HG03469 (cell line): Measurements from ENCODE around the gene MACF1.
"Not testable (repeated sequence)": the region's sequence is repeated elsewhere in the genome, so short reads cannot be mapped to it uniquely, and the experiment has no call there.

Experiments
- ATAC-seq: cut with Tn5 transposase; IDR thresholded peaks from one replicate; pipeline ENCODE4 v1.9.1; 2021; ENCODE audit warnings: mild to moderate bottlenecking, moderate library complexity, moderate number of reproducible peaks; ENCODE audit not compliant: unreplicated experiment

The MACF1 gene

DNA sequence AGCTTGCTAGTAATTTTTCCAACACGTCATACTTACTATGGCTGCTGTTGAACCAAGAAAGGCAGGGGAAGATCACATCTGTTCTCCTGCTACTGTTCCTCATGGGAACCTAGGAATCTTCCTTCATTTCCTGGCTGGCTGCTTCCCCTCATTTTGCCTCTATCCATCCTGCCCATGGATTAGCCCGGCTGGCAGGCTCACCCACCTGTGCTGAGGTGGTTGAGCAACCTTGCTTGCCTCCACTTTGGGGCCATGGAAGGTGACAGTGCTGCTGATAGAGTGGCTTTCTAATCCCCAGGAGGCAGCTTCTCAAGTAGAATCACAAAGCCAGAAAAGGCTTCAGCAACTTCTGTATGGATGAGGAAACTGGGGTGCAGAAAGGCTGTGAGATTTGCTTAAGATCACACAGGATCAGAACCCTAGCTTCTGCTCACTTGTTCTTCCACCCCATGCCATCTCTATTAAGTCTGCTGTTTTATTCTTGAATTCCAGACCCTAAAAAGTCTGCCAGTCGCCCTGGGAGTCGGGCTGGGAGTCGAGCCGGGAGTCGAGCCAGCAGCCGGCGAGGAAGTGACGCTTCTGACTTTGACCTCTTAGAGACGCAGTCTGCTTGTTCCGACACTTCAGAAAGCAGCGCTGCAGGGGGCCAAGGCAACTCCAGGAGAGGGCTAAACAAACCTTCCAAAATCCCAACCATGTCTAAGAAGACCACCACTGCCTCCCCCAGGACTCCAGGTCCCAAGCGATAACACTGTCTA lies 280.7 kb downstream of the MACF1 start:
- ATAC-seq = no peak

DNA sequence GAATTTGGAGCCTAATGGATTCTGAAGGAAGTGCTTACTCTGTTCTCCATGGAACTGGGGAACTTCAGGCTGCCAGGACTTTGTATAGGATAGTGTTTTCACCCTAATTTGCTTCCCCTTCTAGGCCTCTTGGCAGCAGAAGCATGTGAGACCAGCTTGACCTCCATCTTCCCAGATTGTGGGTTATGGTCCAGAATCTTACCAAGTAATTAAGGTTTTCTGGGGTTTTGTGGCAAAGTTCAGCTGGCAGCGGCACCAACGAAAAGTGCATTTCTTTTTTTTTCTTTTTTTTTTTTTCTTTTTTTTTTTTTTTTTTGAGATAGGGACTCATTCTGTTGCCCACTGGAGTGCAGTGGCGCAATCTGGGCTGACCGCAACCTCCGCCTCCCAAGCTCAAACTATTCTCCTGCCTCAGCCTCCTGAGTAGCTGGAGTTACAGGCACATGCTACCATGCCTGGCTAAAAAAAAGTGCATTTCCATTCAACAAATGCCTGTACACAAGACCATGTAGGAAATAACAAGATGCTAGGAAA lies 283.6 kb downstream of the MACF1 start:
- ATAC-seq = no peak

DNA sequence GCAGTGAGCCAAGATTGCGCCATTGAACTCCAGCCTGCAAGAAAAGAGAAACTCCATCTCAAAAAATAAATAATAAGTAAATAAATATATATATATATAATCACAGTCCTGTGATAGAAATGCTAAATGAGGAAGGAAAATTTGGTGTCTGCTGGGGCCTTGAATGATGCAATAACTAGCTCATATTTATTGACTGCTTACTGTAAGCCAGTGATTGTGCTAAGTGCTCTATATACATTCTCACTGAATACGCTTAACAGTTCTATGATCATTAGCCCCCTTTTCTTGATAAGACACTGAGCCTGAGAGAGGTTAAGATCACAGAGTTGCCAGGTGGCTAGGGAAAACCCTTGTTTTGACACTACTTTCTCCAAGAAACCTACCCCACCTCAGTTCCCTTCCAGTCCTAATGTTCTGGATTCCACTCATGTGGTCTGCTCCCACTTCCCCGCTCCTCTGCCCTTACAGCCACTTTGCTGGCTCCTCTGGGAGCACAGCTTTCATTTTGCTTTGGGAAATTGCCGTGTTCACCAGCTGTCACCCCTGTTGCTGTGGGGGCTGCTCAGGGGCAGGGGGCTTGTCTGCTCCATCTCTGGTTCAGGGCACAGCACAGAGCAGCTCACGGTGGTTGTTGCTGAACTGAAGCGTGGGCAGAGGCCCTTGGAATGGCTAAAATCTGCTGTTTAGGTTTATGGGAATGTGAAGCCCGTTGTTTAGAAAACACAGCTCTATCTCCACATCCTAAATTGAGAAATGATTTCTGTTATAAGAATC lies 284.5 kb downstream of the MACF1 start:
- ATAC-seq = no peak

DNA sequence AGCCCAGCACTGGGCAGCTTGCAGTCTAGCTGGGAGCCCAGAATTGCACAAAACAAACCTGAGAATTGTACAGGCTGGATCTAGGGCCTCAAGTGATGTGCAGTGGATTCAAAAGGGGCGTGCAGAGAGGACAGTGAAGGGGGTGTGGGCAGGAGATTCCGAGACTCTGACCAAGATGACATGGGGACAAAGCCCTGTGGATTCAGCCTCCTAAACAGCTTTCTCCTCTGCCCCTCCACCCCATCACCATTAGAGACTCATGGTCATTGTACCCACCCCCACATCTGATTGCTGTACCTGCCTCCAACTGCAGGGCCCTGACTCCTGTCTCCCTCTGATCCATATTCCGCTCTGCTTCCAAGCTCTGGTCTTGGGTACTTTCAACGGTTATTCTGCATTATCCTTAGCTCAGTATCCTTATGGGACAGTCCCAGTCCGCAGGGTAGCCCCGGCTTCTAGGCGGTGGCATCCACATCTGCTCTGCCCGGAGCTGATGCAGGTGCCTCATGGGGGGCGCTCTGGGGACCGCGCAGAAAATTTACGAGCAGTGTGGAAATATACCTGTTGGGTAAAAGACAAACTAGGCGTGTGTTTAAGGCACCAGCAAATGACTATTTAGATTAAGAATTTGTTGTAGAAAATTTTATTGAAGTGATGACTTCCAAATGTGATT lies 285.2 kb downstream of the MACF1 start:
- no peak for ATAC-seq

DNA sequence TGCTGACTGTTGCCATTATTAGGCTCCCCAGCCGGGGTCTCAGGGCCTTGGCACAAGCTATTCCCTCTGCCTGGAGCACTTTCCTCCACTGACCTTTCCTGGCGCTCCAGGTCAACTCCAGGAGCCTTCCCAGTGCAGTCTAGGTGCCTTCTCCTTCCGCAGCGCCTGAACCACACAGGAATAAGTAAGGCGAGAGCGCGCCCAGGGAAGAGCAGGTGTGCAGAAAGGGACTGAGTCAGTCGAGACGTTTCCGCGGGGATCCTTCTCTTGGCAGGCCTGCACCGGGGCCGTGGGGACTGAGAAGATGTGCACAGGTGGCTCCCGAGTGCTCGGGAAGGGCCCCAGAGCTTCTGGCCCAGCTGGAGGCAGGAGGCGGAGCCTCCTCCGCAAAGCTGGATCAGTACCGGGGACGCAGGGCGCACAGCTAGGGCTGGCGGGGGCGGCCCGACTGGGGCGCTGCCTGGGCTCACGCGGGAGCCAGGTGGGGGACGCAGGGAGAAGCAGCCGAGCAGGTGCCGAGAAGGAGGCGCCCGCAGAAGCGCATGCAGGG lies 286.2 kb downstream of the MACF1 start:
- ATAC-seq = no peak

DNA sequence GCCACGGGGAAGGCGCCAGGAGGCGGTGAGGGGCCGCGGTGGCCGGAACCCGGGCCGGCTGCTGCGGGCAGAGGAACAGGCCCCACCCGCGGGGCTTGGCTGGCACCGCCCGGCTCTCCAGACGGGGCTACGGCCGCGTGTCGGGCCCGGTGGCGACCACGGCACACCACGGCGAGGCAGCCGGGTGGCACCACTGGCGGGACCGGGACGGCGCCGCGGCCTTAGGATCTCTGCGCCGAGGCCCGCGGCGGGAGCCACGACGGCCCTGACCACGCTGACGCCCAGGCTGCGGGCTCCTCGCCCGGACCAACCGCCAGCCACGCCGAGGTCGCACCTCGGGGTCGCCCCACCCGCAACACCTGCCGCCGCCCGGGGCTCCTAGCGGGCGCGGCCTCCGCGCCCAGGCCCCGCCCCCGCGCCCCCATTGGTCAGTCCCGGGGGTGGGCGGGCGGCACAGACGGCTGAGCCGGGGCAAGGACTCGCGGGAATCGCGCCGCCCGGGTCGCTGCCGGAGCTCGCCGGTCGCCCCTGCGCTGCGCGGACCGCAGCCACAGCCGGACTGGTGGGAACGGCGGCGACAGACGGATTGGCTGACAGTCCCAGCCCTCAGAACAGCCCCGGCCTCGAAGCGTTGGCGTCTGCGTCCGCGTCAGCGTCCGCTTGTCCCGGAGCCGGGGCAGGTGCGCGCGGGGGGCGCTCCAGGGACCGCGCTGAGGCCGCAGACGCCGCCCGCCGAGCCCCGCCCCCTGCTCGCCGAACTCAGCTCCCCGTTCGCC lies 286.8 kb downstream of the MACF1 start, which contains the start of gene BMP8A:
Gene BMP8A (plus strand): TSS at position 491 of the 776 bp plus-strand sequence. CDS start 356 bp downstream, outside the sequence.
- no peak for ATAC-seq

DNA sequence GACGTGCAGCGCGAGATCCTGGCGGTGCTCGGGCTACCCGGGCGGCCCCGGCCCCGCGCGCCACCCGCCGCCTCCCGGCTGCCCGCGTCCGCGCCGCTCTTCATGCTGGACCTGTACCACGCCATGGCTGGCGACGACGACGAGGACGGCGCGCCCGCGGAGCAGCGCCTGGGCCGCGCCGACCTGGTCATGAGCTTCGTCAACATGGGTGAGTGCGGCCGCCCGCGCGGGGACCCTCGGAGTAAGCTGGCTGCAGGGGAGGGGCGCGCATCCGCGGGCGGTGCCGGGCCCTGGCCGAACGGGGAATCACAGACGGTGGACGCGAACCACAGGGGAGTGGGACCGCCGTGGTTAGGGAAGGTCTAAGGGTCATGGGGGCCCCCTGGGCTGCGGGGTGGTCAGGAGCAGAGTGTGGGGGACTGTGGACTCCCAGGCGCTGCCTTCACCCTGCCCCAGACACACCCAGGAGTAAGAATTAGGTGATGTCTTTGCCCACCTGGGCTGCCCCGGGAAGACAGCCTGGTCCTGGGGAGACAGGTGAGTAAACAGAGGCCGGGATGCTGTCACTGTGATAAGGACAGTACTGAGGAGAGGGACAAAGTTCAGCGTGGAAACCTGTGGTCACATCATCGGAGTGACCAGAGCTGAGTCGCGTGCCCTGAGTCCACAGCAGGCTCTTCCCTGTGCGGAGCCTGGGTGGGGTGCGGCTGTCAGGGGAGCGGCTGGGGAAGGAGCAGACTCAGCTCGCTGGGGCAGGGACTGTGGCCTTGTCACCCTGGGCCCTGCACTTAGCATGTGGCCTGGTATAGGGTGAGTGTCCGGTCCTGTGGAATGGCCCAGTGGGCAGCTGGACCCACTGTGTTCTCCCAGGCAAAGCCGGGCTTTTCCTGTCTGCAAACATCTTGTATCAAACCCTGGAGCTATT lies 287.9 kb downstream of the MACF1 start:
- ATAC-seq = not testable (repeated sequence)

DNA sequence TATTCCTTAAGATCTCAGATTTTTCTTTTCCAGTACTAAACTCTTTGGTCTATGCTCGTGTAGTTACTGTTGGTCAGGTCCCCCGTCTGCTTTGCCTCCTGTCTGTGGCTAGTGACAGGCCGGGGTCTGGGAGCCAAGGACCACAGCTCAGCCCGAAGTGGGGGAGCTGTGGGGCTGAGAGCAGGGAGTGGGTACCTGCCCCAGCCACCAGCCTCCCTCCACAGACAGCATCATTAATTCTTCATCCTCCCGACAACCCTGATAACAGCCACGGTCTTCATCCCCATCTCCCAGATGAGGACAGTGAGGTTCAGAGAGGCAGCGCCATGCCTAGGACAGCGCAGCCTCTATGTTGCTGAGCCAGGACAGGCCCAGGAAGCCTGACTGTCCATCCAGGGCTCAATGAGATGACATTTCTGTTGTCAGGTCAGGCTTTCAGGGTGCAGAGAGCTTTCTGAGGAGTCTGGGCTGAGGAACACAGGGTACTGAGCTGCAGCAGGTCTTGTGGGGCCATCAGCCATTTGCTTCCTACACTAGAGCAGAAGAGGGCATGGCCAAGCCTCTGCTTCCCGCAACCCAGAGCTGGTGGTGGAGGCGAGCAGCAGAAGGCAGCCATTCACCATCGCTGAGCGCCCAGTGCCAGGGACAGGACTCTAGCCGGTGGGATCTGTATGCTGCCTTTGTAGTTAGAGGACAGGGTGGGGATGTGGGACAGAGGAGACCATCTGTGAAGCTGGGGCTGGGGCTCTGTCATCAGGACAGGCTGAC lies 288.7 kb downstream of the MACF1 start:
- ATAC-seq = not testable (repeated sequence)

DNA sequence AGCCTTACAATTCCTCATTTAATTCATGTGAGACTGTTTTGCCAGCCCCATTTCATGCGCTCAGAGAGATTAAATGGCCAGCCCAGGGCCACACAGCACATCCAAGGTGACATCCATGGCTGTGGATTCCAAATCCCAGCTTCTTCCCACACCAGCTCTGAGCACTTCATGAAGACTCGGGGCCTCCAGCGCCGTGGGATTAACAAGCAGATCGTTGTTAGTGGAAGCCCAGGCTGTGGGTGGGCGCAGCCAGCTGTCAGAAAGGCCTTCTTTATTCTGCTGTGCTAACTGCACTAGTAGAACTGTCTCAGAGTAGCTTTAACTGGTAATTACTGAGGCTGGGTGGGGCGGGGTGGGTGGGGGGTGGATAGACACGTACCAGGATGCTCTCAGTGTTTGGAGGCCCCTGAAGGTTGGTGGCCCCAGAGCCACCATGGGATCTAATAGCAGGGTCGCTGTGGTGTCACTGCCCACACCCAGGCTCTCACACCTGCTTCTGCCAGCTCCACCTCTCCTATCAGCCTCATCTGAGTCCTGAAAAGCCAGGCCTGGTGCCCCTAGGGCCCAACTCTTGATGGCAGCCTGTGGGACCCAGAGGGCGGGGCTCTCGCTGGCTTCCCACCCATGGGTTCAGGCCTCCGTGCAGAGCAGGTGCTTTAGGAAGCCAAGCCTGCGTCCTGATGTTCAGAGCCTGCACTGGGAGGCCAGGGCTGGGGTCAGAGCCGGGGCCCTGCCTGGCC lies 290.3 kb downstream of the MACF1 start:
- no peak for ATAC-seq

DNA sequence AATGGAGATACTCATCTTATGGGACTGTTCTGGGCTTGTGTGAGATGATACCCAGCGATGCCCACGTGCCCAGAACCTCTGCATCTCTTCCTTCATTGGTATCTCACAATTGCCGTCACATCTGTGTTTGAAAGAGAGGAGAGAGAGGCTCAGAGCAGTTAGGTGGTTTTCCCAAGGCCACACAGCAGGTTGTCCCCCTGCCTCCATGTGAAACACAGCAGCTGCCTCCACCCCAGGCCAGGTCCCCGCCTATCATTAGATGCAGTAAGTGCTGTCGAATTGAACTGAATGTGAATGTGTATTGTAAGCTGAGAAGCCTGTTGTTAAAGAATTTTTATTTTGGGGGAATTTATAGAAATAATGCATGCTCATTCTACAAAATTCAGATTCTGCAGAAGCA lies 292.0 kb downstream of the MACF1 start:
- not testable (repeated sequence) for ATAC-seq

DNA sequence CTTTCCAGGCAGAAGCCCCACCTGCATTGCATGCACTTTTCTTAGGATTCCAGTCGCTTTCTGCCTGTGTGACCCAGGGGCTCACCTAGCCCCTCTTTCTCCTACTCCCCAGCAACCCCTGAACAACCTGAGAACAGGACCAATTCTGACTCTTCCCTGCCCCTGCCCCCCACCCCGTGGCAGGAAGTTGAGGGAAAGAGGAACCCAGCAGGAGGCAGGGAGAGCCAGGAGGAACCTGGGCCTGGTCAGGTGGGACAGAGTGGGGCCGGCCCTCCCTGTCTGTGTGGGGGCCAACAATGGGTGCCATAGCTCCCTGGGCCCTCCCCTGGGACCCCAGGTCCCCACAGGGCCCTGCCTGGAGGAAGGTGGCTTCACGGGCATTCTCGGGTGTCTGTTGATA lies 293.1 kb downstream of the MACF1 start:
- ATAC-seq = no peak

DNA sequence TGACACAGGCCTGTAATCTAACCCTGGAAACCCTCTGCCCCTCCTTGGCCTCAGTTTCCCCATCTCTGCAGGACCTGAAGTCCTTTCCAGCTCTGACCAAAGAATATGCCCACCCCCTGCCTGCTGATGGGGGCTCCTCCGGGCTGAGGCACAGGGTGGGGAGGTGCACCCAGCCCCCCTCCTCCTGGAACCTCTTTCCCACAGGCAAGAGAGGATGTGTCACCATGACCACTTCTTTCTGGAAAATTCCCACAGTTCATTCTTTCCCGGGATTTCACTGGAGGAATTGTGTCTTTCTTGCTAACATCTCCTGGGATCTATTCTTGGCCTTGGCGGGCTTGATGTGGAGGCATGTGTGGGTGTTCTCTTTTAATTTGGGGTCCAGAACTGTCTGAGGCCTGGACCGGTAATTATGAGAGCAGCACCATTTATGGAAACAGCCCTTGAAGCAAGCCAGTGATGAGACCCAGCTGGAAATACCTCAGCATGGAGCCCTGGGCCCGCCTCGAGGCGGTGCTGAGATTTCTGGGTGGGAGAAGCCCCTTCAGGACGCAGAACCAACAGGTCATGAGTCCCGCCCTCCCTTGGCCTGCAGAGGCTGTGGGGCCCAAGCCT lies 293.7 kb downstream of the MACF1 start:
- not testable (repeated sequence) for ATAC-seq

DNA sequence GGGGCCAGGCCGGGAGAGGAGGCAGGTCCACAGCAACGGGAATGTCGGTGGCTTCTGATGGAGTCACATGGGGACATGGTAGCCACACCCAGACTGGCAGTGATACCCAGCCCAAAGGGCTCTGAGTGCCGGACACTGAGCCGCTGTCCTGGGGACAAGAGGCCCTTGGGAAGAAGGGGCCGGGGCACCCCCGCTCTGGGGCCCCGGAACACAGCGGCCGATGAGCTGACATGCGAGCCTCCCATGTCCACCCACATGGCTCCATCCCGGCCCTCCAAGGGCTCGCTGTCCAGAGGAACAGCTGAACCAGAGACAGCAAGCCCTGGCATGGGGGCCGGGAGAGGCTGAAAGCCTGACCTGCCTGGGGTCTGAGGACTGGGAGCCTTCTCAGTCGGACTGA lies 294.3 kb downstream of the MACF1 start:
- not testable (repeated sequence) for ATAC-seq

DNA sequence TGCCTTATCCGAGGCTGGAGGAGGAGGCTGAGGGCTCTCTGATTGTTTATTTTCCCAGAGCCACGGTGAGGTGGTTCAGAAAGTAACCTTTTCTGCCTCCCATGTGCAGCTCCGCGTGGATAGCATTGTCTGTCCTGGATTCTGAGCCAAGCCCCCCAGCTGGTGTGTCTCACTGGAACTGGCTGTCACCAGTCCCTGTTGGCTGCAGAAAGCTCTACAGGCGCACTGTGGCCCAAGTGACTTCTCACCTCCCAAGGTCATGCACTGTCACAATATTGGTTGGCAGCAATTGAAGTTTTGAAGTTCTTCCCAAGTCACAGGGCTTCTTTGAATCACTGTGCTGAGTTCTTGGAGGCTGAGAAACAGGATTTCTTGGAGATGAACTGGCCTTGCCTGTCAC lies 295.2 kb downstream of the MACF1 start:
- no peak for ATAC-seq

DNA sequence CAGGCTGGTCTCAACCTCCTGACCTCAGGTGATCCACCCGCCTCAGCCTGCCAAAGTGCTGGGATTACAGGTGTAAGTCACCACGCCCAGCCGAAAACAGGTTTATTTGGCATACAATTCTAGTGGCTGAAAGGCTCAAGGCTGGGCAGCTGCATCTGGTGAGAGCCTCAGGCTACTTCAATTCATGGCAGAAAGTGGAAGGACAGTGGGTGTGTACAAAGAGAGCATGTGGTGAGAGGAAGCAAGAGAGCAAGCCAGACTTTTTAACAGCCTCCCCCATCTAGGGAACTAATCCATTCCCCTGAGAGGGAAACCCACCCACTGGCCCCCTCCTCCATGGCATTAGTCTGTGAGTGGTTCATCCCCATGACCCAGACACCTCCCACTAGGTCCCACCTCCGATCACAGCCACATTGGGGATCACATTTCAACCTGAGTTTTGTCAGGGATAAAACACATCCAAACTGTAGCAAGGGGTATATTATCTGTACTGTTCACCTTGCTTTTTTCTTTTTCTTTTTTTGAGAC lies 296.4 kb downstream of the MACF1 start:
- ATAC-seq = no peak

DNA sequence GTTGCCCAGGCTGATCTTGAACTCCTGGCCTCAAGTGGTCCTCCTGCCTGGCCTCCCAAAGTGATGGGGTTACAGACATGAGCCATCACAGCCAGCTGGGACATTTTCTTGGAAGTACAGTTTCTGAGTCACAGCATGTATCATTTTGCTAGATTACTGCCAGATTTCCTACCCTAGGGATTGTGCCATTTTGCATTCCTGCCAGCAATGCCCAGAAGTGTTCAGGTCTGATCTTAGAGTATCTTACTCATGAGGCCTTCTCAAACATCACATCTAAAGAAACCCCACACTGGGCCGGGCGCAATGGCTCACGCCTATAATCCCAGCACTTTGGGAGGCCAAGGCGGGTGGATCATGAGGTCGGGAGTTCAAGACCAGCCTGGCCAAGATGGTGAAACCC lies 297.2 kb downstream of the MACF1 start:
- no peak for ATAC-seq

DNA sequence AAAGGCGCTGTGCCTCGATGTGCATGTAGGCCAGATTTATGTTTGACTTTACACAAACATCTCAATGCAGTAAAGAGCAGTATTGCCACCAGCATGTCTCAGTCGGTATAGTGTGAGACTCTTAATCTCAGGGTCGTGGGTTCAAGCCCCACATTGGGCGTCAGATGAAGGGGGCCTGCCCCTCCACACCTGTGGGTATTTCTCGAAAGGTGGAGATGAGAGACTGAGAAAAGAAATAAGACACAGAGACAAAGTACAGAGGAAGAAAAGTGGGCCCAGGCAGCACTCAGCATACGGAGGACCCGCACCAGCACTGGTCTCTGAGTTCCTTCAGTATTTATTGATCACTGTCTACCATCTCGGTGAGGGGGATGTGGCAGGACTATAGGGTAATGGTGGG lies 299.9 kb downstream of the MACF1 start:
- ATAC-seq = not testable (repeated sequence)
